Measurements from ENCODE around the gene LPCAT2.

- TF ChIP-seq CTCF (IDR thresholded peaks at IDR 0.05) (no peak), POLR2A (IDR thresholded peaks at IDR 0.05) (no peak), POLR2AphosphoS5 (IDR thresholded peaks at IDR 0.05) (no peak)
Observed at GRCh38 chr16:55477736-55478135, 31.1 kb upstream of the LPCAT2 start.
